Epithelial cell of prostate (primary cell): ENCODE data around the gene TMEM164.

Source experiments
- DNase-seq: peaks from one replicate; pipeline ENCODE4 v3.0.0-alpha.2; 2011; ENCODE audit warnings: low read depth, low spot score
- H3K27ac ChIP-seq: fragments of 450-650 bp; 2 replicates; pipeline ENCODE4 v1.5.1; 2017; ENCODE audit warnings: mild to moderate bottlenecking

Gene TMEM164

DNA sequence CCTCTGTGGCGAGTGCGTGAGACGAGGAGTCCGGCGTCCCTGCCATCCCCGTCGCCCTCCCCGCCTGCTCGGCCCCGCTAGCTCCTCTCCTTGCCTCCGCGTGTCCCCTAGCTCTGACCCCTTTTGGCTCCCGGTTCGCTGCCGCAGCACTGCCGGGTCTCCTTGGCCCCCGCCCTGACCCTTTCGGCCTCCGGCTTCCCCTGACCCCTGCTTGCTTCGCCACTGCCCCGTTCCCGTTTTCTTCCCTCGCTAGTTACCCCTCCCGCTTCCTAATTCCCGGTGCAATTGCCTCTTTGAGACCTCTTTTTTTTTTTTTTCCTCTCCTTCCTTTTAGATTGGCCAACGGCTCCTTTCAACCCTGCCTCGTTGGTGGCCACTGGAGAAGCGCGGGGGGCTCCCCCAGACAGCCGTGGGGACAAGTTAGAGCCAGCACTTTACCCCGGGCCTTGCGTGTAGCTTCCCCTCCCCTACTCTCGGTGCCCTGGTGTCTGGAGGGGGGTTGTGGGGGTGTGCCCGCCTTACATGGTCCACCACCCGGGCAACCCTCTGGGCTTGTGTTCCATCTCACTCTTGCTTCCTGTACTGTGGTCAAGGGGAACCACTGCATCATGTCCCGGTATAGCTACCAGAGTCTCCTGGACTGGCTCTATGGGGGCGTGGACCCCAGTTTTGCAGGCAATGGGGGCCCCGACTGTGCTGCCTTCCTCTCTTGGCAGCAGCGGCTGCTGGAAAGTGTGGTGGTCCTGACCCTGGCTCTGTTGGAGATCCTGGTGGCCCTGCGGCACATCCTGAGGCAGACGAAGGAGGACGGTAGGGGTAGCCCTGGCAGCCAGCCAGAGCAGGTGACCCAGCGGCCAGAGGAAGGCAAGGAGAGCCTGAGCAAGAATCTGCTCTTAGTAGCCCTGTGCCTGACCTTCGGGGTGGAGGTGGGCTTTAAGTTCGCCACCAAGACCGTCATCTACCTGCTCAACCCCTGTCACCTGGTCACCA lies 548 bp downstream of the TMEM164 start:
- no peak for DNase-seq
- peak overlapping the region; percentile 54 for H3K27ac ChIP-seq

DNA sequence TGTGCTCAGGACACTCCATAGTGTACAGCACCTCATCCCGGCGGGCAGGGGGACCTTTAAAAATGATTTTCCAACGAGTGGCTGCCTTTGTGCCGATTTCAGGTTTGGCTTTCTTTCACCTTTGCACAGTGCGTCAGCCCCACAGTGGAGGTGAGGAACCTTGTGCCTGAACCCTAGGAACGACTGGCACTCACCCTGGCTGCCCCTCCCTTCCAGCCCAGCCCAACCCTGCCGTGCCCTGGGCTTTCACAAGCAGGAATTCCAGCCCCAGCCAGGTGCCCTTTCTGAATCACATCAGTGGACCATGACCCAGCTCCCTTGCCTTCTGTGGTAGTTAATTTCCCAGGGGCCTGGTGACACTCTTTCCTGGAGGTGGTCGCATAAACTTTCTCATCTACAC lies 1.3 kb downstream of the TMEM164 start:
- peak overlapping the region; percentile 54 for H3K27ac ChIP-seq
- no peak for DNase-seq

DNA sequence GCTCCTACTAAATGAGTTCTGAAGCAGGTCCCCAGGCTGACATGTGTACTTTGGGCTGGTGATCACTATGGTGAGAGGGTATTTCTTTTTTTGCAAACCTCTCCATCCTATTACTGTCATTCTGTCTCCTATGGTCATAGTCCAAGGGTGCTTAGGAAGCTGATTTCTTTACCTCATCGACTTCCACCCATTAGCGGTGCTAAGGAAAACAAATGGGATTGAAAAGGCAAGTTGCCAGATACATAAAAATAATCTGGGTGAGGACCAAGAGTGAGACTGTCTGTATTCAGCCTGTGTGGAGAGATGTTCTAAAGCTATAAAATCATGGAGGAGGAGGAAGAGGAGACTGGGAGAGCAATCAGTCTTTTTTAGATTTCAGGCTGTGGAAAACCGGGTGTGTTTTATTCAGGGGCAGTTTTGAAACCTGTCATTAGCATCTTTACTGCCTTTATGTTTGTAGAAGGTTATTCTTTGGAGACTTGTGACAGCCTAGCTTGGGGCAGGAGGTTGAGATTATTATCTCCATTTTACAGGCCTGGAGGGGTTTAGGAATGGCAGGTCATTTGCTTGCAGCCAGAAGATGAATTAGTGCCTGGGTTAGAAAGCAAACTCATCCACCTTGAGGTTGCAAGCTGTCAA lies 1.9 kb downstream of the TMEM164 start:
- H3K27ac ChIP-seq: peak overlapping the region; percentile 54

DNA sequence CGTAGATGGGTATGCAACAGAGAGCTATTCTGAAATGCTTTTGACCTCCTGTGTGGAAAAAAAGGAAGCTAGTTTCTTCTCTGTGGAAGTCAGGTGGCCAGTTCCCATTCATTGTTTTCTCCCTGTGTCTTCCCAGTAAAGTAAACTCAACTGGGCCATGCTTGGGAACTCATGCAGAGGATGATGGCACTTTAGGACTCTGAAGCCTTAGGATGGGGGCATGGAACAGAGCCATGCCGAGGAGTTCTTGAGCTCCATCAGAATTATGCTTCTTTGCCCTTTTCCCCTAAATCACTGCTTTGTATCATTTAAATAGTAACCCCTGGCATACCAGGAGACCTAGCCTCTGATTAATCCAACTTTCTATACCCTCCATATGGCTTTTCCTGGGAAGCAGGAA lies 3.2 kb downstream of the TMEM164 start:
- no peak for DNase-seq
- H3K27ac ChIP-seq: peak overlapping the region; percentile 41

More for the DNA sequence above, 1.9 kb downstream of the TMEM164 start:
- DNase-seq: no peak

DNA sequence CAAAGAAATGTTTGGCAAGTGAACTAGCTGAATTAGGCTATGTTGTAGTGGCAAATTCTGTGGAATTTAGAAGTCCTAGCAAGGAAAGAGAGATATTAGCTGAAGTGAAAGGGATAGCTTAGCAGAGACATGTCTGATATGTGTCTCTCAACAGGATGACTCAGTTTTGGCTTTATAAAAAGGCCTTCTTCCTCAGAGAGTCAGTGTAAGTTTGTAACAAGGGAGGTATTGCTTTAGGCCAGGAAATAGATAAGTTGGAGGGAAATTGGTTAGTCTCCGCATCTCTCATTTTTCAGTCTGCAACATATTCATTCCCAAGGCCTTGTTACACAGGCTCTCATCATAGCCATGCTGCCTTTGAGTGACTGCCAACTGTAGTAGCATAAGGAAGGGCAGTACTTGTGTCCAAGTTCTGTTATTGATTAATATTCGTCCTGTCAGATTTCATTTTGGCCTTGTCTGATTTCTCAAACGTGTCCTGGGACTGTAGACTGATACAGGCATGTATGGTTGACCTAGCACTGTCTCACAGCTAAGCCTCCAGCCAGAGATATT lies 4.0 kb downstream of the TMEM164 start:
- DNase-seq: no peak
- H3K27ac ChIP-seq: peak overlapping the region; percentile 41

DNA sequence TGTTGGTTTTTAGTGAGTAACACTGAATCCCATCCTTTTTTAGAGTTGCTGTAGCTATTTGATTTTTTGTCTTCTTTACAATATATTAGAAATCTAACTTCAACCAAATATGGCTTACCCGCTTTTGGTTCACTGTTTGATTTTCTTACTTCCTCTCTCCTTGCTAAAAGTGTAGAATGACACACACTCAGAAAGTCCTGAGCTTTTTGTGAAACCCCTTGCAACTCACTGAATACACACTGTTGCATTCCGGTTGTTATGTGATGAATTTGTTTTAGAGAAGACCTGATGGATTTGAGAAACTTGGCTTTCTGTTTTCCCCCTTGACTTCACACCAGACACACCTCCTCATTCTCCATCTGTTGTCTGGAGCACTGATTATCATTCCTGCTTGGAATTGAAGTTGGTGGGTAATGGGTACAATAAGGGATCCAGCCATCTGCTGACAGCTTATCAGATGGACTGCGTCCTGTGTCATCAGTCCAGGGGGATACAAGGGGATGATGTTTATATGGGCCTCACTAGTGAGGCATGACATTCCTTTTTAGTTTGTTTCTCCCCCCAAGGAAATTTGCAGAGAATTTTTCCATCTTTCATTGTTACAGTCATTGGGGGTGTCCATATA lies 5.2 kb downstream of the TMEM164 start:
- no peak for DNase-seq
- no peak overlapping the region for H3K27ac ChIP-seq

DNA sequence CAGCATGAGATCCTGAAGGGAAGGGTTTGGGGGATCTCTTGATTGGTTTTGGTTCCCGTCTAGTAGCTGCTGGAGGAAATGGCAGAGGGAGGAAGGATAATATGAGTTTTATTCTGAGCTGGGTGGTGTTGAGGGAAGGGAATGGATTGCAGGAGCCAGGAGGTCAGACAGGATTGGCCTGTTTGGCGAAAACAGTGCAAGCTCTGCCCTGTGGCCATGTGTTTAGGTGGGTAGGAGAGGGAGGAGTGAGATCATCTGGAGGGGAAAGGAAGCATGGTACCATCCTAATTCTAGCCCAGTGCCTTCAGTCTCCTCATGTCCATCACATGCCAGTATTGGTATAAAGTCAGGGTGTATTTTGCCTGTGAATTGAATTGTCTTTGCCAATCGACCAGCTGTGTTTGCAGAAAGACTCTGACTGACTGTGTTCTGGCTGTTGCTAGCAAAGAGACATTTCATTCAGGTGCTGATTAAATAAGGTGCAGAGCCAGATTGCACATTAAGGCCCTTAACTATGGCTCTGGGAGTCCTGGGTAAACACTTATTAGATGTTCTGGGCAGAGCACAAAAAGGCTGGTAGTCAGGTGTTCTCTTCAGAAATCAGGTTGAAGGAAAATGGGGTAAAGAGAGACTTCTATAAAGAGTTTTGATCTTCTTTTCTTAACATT lies 10.0 kb downstream of the TMEM164 start:
- H3K27ac ChIP-seq: no peak overlapping the region
- DNase-seq: no peak

DNA sequence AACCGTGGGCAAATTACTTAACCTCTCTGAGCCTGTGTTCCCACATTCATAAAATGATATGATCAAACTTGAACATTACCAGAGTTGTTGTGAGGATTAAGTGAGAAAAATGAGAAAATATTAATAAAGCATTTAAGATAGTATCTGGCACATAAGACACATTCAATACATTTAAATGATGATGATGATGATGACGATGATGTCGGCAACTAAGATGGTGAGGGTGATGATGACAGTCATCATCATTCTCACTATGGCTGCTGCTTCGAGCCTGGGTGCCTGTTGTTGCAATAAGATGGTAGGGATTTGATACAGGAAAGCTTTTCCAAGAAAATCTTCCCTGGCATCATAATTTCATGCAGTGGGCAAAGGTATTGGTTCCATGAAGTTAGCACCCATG lies 11.1 kb downstream of the TMEM164 start:
- no peak overlapping the region for H3K27ac ChIP-seq
- no peak for DNase-seq

DNA sequence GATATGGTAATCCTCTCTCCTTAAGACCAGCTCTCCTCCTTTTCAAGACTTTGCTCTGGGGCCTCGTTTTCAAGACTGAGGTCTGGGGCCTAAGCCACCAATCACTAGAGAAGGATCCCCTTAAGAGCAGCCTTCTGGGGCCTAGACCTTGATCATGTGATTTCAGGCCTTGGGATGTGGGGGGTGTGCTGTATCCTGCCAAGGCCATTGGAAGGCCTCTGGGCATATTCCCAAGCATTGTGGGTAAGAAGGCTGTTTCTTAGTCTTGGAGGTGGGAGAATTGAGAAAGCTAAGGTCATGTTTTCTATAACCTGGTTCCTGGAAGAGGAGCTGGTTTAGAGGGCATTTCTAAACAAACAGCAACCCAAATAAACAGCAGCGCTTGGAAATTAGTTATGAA lies 12.1 kb downstream of the TMEM164 start:
- no peak for DNase-seq
- H3K27ac ChIP-seq: no peak overlapping the region

DNA sequence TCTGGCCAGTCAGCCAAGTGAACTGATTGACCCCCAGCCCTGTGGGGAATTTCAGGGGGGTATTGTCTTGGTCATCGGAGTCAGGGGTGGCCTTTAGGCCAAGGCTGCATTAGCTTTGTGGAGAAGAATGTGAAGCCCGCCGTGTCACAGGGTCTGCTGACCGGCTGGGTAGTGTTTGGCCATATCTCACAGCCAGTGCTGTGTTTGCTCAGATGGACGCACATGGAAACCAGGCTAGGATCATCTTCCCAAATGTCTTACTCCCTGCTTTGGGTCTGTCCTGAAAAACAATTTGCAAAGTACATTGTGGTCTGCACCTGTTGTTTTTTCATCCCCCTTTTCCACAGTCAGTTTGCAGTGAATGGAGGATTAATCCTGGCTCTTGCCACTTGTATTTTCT lies 13.0 kb downstream of the TMEM164 start:
- DNase-seq: no peak
- no peak overlapping the region for H3K27ac ChIP-seq

DNA sequence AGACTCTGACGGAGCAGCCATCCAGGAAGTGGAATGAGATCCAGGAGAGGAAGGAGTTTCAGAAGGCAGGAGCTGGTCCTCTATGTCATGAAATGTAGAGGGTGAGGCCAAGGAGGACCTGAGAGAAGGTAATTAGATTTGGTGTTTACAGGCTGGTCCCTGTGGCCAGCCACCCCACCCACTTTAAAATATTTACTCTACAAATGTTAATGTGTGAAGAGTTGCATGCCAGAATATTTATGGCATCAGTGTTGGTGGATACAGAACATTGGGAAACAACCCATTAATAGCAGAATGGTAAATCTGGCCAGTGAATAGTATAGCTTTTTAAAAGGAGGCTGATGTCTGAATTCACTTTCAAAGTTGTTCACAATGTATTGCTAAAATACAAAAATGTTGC lies 17.6 kb downstream of the TMEM164 start:
- no peak for DNase-seq

DNA sequence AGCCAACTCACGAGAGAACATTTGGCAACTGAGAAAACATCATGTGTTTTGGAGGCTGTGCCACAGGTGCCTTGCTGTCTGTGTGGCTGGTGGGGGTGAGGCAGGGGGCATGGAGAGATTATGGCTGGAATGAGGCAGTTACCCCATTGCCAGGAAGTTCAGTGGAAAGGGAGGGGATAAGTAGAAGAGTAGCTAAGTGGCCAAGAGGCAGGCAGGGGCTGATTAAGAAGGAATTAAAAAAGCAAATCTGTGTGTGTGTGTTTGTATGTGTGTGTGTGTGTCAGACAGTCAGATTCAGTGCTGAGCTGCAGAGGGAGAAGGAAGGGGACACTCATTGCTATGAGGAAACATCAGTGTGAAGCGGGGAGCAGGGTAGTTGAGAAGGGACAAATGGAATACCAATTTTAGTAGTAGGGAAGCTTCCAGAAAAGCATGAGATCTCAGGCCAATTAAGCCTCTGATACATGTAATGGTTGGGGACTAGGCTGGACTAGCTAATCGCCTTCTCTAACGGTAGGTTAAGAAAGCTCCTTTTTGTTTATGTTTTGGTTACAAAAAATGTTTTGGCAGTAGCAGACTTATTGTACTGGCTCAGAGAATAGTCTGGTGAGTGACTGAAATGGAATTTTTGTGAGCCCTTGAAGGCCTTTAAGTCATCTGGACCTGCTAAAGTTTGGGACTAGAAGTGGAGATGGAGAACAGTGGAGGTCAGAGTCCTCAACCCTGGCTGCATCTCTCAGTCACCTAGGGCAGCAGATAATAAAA lies 18.5 kb downstream of the TMEM164 start:
- no peak overlapping the region for H3K27ac ChIP-seq
- DNase-seq: no peak

More for the DNA sequence above, 17.6 kb downstream of the TMEM164 start:
- H3K27ac ChIP-seq: no peak overlapping the region

DNA sequence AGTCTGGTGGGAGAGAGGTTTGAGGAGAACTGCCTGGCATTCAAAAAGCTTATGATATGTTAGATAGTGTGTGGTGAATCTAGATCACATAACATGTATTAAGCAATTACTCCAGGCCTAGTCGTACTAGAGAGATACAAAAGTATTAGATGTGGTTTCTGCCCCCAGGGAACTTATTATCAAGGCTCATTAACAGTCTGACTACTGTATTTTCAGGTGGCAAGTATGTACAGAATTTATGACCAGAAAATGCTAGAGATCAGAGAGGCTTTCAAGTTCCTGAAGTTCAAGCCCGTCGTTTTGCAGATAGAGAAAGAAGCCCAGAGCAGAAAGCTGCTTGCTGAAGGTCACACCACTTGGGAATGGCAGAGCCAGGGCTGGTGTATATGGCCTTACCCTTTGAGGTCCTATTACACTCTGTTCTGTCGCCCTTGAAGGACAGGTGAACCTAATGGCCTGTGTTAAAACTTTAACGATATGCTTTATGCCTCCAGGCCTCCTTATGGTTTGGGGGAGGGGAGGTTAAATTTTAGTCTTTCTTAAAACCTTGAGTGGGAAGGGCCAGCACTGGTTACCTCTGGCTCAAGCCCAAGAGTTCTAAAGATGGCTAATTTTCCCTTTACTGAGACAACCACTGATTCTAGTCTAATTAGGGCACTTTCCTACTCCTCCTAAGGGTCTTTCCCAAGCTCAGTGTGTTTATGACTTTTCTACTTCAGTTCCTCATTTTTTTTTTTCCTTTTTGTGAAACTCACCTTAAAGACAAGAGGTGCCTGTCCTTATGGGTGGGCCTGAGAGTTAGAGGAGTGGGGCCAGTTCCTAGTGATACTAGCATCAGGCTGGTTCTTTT lies 19.9 kb downstream of the TMEM164 start:
- DNase-seq: no peak
- no peak overlapping the region for H3K27ac ChIP-seq

DNA sequence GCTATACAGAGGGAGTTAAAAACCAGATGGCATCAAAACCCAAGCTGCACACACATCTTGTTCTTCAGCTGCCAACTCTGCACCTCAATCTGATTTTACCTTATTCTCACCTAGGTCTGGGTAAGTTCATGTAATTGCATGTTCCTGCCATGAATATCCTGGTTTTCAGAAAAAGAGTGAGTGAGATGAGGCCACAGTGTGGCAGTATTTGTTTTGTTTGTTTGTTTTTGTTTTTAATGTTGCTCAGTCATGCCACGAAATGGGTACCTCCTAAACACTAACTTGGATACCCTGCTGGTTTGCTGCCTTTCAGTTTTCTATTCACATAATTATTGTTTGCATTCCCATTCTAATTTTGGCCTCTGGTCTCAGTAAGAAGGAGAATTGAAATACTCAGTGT lies 22.5 kb downstream of the TMEM164 start:
- peak overlapping the region; percentile 80 for H3K27ac ChIP-seq
- no peak for DNase-seq

DNA sequence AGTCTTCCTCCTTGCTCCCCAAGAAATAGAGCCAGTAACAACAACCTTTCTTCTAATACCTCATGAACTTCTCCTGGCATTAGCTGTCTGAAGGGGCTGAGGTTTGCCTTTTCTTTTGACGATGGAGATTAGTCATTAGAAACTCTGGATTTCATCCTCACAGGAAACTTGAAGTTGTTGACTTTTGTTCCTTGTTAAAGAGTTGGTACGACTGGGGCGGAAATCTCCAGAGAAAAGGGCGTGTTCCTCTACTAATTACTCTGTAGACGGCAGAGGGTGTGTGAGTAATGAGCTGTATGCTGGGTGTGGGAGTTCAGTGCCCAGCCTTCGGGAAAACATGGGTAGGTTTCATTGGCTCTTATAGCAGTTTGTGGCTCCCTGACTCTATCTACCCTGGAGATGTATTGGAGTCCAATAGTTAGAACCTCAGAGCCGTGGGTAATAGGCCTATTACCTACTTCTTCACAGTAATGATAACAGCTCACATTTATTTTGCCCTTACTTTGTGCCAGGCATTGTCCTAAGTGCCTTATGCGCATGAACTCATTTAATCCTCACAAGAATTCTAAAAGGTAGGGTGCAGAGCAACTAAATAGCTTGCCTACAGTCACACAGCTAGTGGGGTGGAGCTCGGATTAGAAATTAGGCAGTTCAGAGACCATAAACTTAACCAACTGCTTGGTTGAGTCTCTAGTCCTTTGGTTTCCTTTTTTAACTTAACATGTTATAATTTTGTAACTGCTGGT lies 23.4 kb downstream of the TMEM164 start:
- peak overlapping the region; percentile 80 for H3K27ac ChIP-seq
- peak; percentile 72 for DNase-seq

DNA sequence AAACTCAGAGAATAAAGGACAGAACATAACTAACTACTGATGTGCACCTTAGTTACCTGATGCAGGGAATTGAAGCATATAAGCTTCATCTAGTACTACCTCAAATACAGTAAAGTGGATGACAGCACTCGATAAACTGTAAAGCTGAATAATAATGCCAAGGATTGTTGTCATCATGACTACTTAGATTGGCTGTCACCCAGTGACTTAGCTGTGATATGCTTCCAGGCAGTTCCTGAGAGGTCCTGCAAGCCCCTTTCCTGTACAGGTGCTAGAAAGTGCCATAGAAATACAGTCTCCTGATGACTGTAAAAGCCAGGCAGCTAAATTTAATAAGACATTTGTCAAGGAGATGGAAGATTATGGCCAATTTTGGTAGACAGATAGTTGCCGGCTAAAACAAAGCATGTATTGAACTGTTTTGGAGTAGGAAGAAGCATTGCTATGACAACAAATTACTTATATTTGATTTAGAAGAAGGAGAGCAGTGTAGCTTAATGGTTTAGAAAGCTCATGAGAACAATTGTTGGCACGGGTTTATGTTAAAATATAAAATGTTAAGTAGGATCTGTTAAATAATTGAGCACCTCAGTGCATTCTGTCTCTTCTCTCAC lies 29.7 kb downstream of the TMEM164 start:
- no peak overlapping the region for H3K27ac ChIP-seq
- no peak for DNase-seq

DNA sequence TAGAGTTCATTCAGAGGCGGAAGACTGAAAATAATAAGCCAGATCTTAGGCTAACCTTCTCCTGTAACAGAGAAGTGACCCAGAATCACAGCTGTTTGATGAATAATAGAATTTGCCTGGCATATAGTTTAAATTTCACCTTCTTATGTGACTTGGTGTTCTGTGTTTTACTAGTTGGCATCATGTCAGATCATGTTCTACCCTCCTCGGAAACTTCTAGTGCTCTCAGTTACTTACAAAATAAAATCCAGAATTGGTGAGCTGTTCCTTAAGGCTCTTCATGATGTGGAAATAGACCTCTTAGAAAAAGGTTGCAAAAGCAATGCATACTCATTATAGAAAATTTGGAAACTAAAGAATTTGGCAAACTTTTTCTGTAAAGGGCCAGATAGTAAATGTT lies 31.1 kb downstream of the TMEM164 start:
- no peak overlapping the region for H3K27ac ChIP-seq
- no peak for DNase-seq
